Activated T-helper 2 cell treated with anti-CD3 and anti-CD28 coated beads, Interferon-gamma antibody, Interleukin-2, Interleukin-4, amounts not matched to agents 10 μg/mL and 5 μg/mL and 100 μg/mL, durations not matched to agents 14 hours and 24 hours and 36 hours (primary cell): ENCODE results near the gene COQ6. TPM values are rescaled to one million over a fixed set of nuclear protein-coding genes. Genes with fewer than 3 reads are reported as not detected.
"Not testable (repeated sequence)": the region's sequence is repeated elsewhere in the genome, so short reads cannot be mapped to it uniquely, and the experiment has no call there.

ENCODE experiments used
- DNase-seq: peaks from one replicate; pipeline ENCODE4 v3.0.0; 2021; ENCODE audit warnings: low spot score
- H3K27ac Mint-ChIP-seq: one replicate; pipeline ENCODE4 v1.8.0; 2021; ENCODE audit warnings: mixed read lengths
- H3K27me3 Mint-ChIP-seq: one replicate; pipeline ENCODE4 v1.8.0; 2021; ENCODE audit warnings: low read depth, mixed read lengths
- H3K36me3 Mint-ChIP-seq: one replicate; pipeline ENCODE4 v1.8.0; 2021; ENCODE audit warnings: low read depth, mixed read lengths
- H3K4me1 Mint-ChIP-seq: one replicate; pipeline ENCODE4 v1.8.0; 2021; ENCODE audit warnings: low read depth, mixed read lengths
- H3K4me3 Mint-ChIP-seq: one replicate; pipeline ENCODE4 v1.8.0; 2021; ENCODE audit warnings: low read depth, mild to moderate bottlenecking, moderate library complexity, mixed read lengths
- H3K9me3 Mint-ChIP-seq: one replicate; pipeline ENCODE4 v1.8.0; 2021; ENCODE audit warnings: mixed read lengths
- intact Hi-C: fragments of 100-400 bp; cut with micrococcal nuclease; formaldehyde crosslinking; loops from one replicate; pipeline ENCODE4 v1.15.1; 2023
- total RNA-seq: library from RNA; stranded (reverse); gene quantifications from 2 replicates; pipeline ENCODE4 v1.2.3, GENCODE V29; 2022

Gene COQ6
- total RNA-seq = 17.2 and 17.8 TPM in 2 replicates

DNA sequence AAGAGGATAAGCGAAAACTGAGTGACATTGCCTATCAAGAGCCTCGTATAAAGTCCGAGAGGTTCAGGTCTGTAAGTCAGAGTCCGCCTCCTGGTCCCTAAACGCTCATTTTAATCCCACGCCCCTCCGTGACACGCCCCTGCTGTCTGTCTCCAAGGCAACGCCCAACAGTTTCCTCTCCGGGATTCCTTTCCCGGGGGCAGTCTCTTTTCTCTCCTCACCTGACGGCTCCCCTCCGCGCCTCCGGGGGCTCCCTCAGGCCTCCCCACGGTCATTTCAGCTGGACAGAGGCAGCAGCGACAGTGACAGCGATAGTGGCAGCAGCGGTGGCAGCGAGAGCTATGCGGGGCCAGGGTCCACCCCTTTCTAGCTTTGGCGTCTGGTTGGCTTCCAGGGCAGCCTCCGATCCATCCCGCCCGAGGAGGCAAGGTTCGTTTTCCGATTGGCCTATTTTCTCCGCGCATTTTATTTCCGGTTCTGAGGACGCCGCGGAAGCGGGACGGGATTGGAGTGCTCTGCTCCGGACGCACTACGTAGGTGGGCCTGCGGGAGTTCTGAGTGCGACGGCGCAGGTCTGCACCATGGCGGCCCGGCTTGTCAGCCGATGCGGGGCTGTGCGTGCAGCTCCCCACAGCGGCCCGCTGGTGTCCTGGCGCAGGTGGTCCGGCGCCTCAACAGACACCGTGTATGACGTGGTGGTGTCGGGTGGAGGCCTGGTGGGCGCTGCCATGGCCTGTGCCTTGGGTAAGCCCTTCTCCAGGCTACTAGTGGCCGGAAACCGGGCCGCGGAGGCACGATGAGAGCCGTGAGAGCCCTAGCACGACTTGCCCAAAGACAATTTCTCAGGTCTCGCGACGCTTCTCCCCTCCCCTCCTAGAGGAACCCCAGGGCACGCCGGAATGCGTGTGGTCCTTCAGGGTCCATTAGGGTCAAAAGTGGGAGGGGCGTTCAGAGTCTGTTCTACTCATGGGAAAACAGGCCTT, at the start of gene COQ6, which contains the start of gene FAM161B:
Gene COQ6 (plus strand): TSS at position 551 of the 983 bp plus-strand sequence. CDS start 31 bp downstream, at position 582.
Gene FAM161B (minus strand): TSS at position 343 of the 983 bp plus-strand sequence. CDS start 68 bp downstream, at position 275.
- DNase-seq = peak; percentile 92
- Mint-ChIP-seq H3K4me1 (peaks cover 8% of the 10 kb centered on the region), H3K9me3 (no peaks in the 10 kb centered on the region), H3K27ac (peak within 1 kb of the TSS; percentile 79), H3K36me3 (peaks cover 4% of the 10 kb centered on the region), H3K4me3 (peak within 1 kb of the TSS; percentile 95), H3K27me3 (no peaks in the 10 kb centered on the region)
- intact Hi-C loops = loop anchor here (1.0 to 5.0 kb wide), 3 partner anchors 63 to 134 kb away; partner anchors contain the start of genes ALDH6A1, BBOF1, ENTPD5 and LIN52

DNA sequence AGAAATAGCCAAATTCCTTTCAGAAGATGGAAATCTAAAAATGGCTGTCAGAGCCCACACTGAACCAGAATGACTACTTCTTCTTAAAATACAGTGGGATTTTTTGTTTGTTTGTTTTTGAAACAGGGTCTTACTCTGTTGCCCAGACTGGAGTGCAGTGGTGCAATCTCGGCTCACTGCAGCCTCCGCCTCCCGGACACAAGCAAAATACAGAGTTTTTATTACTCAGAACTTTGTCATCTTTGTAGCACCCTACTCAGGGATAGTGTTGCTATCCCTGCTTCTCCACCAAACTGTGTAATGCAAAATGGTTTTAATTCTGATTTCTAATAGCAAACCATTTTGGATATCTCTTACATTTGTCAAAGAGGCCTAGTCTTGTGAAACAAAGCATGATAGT, 47.1 kb upstream of the COQ6 start:
- H3K4me1 Mint-ChIP-seq = no peaks in the 10 kb centered on the region
- H3K9me3 Mint-ChIP-seq = no peaks in the 10 kb centered on the region
- no peak overlapping the region for H3K4me3 Mint-ChIP-seq
- DNase-seq = no peak
- intact Hi-C loops = no loop called here
- no peak overlapping the region for H3K27ac Mint-ChIP-seq
- peaks cover 69% of the 10 kb centered on the region for H3K36me3 Mint-ChIP-seq
- no peaks in the 10 kb centered on the region for H3K27me3 Mint-ChIP-seq

DNA sequence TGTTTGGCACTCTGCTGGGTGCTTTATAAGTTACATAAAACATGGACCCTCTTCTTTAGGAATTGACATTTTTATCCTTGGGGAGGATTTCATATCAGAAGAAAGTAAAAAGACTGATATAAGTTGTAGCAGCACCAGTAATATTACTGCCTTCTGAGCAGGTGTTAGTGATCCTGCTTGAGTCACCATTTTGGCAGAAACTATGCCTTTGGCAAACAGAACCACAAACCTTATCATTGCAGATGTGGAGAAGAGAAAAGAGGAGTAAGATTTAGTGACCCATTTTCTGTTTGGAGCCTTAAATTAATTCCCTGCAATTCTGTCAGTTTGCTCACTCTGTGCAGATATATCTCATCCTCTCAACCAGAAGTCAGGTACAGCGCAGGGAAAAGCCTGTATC, 40.4 kb upstream of the COQ6 start:
- Mint-ChIP-seq H3K9me3 (no peaks in the 10 kb centered on the region), H3K27me3 (no peaks in the 10 kb centered on the region), H3K4me3 (no peak overlapping the region), H3K36me3 (peaks cover 85% of the 10 kb centered on the region), H3K27ac (no peak overlapping the region), H3K4me1 (peaks cover 3% of the 10 kb centered on the region)
- intact Hi-C loops = no loop called here
- DNase-seq = no peak

DNA sequence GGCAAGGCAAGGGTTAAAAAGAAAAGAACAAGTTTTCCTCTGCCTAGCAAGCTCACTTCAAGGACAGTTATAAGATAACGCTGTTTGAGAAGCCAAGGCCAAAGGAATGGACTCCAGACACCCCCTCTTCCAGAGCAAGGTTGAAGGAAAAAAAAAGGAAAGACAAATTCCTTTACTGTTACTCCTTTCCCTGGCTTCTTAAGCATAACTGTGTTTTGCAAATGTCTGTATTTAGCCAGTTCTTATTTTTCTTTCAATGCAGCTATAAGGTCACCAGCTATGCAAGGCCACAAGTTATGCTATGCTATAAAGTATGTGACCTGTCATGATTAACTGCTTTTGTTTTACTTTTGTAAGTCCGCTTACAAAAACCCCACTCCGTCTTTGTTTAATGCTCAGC, 36.8 kb upstream of the COQ6 start:
- Mint-ChIP-seq H3K4me1 (peaks cover 3% of the 10 kb centered on the region), H3K36me3 (peaks cover 72% of the 10 kb centered on the region), H3K9me3 (no peaks in the 10 kb centered on the region), H3K4me3 (no peak overlapping the region), H3K27me3 (no peaks in the 10 kb centered on the region), H3K27ac (no peak overlapping the region)
- intact Hi-C loops = no loop called here
- DNase-seq = no peak

DNA sequence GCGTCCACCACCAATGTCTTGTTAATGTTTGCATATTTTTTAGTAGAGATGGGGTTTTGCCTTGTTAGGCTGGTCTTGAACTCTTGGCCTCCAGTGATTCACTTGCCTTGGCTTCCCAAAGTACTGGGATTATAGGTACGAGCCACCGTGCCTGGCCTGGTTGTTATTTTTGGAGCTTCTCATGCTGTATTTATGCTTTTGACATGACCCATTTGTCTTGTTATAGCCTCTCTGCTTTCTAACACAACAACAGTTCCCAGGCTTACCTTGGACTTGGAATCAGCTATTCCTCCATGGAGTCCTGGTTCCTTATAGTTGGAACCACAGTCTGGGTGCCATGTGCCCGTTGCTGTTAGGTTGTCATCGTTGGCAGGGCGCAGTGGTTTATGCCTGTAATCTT, 33.8 kb upstream of the COQ6 start:
- H3K4me3 Mint-ChIP-seq = no peak overlapping the region
- peaks cover 69% of the 10 kb centered on the region for H3K36me3 Mint-ChIP-seq
- no peak overlapping the region for H3K27ac Mint-ChIP-seq
- H3K27me3 Mint-ChIP-seq = no peaks in the 10 kb centered on the region
- intact Hi-C loops = no loop called here
- no peak for DNase-seq
- no peaks in the 10 kb centered on the region for H3K9me3 Mint-ChIP-seq
- H3K4me1 Mint-ChIP-seq = no peaks in the 10 kb centered on the region

DNA sequence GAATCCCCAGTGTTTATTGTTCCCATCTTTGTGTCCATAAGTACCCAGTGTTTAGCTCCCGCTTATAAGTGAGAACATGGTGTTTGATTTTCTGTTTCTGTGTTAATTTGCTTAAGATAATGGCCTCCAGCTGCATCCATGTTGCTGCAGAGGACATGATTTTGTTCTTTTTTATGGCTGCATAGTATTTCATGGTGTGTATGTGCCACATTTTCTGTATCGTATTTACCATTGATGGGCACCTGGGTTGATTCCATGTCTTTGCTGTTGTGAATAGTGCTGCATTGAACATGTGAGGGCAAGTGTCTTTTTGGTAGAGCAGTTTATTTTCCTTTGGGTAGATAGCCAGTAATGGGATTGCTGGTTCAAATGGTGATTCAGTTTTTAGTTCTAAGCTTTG, 30.6 kb upstream of the COQ6 start:
- H3K27ac Mint-ChIP-seq, intact Hi-C loops, H3K9me3 Mint-ChIP-seq, H3K4me1 Mint-ChIP-seq, DNase-seq, H3K4me3 Mint-ChIP-seq, H3K27me3 Mint-ChIP-seq: not testable (repeated sequence)
- peaks cover 67% of the 10 kb centered on the region for H3K36me3 Mint-ChIP-seq

DNA sequence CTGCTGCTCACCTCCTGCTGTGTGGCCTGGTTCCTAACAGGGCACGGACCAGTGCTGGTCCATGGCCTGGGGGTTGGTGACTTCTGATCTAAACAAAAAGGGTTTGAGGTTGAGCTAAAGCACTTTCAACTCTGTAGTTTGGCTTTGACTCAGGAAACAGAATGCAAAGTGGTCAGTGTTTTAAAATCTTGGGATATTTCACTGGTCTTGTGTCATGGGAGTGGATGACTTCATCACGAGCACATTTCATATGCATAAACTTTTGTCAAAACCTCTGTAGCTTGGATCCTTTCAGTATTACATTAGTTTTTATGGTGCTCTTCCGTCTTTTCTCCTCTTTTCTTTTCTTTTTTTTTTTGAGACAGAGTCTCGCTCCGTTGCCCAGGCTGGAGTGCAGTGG, 25.8 kb upstream of the COQ6 start:
- Mint-ChIP-seq H3K9me3 (no peaks in the 10 kb centered on the region), H3K27ac (no peak overlapping the region), H3K36me3 (peaks cover 88% of the 10 kb centered on the region), H3K27me3 (no peaks in the 10 kb centered on the region), H3K4me3 (no peak overlapping the region), H3K4me1 (peaks cover 2% of the 10 kb centered on the region)
- intact Hi-C loops = no loop called here
- no peak for DNase-seq

DNA sequence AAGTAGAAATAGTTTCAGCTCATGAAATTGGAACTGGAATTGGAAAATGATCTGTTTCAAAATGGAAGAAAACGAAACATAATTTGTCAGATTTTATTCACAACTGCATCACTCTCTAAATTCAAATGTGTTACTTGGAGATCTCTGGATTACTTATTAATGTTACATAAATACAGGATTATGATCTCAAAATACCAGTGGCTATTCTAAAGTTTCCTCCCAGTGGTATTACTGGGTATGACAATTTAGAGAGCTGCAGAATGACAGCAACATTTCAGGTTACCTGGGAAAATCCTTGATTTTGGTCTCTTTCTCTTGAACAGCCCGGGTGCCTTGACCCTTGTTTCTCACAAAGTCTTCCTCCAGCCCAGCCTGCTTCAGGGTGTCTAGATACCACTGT, 14.4 kb upstream of the COQ6 start:
- intact Hi-C loops = no loop called here
- Mint-ChIP-seq H3K36me3 (peaks cover 37% of the 10 kb centered on the region), H3K4me1 (no peaks in the 10 kb centered on the region), H3K27me3 (no peaks in the 10 kb centered on the region), H3K9me3 (no peaks in the 10 kb centered on the region), H3K4me3 (no peak overlapping the region), H3K27ac (no peak overlapping the region)
- DNase-seq = no peak

DNA sequence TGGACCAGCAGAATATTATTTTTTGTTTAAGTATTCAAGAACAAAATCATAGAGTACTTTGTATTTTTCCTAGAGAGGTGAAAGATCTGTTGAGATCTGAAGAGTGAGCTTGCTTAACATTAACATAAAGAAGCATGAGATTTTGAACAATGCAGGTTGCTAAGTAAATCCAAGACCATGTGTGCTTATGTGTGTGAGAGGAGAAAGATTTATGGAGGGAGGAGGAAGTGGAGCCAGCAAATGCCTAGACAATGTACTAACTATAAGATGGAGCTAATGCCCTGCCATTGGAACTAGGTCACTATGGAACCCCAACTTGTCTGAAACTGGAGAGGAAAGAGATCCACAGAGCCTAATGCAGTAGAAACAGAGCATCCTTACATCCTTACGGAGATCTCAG, 13.6 kb upstream of the COQ6 start:
- H3K27ac Mint-ChIP-seq = no peak overlapping the region
- DNase-seq = no peak
- peaks cover 28% of the 10 kb centered on the region for H3K36me3 Mint-ChIP-seq
- intact Hi-C loops = no loop called here
- no peak overlapping the region for H3K4me3 Mint-ChIP-seq
- no peaks in the 10 kb centered on the region for H3K27me3 Mint-ChIP-seq
- no peaks in the 10 kb centered on the region for H3K9me3 Mint-ChIP-seq
- H3K4me1 Mint-ChIP-seq = no peaks in the 10 kb centered on the region

DNA sequence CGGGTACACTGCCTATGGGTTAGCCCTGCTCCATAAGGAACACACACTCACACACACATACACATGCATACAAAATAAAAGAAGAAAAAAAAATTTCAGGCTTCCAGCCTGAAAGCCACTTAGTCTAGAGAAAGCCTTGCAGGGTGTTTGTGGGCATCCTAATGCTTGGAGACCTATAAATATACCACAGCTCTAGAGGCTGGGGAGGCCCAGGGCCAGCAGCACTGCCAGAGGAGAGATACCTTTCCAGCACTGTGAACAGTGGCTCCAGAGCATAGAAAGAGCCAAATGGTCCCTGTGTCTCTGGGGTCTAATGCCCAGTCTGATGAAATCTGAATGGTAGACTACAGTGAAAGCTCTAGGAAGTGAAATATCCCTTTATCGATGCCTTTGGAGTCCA, 13.1 kb upstream of the COQ6 start:
- Mint-ChIP-seq H3K36me3 (peaks cover 24% of the 10 kb centered on the region), H3K27me3 (no peaks in the 10 kb centered on the region), H3K4me1 (no peaks in the 10 kb centered on the region), H3K27ac (no peak overlapping the region), H3K4me3 (no peak overlapping the region), H3K9me3 (no peaks in the 10 kb centered on the region)
- intact Hi-C loops = no loop called here
- DNase-seq = no peak

DNA sequence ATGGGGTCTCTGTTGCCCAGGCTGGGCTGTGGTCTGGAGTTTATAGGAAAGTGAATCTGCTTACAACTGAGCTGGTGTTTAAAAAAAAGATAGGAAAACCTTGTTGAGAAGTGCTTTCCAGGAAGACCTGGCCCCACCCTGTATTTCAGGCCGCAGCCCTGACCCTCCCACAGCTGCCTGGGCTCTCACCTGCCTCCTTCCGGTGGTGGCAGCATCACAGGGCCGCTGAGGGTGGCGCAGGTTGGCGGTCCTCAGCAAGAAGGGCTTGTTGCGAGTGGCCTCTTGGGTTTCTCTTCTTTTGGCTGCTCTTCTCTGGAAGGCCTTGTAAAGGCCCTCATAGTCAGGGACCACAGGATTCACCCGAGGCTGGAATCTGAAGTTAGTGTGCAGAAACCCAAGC, 7.9 kb upstream of the COQ6 start:
- Mint-ChIP-seq H3K27me3 (no peaks in the 10 kb centered on the region), H3K36me3 (no peaks in the 10 kb centered on the region), H3K4me1 (no peaks in the 10 kb centered on the region), H3K9me3 (no peaks in the 10 kb centered on the region), H3K4me3 (no peak overlapping the region), H3K27ac (no peak overlapping the region)
- intact Hi-C loops = no loop called here
- no peak for DNase-seq

DNA sequence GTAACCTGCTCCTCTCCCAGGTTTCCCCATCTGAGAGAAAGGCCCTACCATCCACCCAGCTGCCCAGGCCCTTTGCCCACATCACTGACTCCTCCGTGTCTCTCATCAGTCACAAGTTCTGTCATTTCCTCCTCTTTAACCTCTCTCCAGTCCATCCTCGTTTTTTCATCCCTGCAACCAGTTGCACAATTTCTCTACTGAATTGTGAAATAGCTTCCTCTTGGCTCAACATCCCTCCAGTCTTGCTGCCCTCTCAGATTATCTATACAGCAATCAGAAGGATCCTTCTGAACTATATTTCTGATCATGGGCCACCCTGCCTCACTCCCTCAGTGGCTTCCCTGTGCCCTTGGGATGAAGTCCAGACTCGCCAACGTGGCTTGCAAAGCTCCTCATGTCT, 7.0 kb upstream of the COQ6 start:
- no peaks in the 10 kb centered on the region for H3K36me3 Mint-ChIP-seq
- no peak overlapping the region for H3K27ac Mint-ChIP-seq
- no peak for DNase-seq
- intact Hi-C loops = no loop called here
- no peaks in the 10 kb centered on the region for H3K4me1 Mint-ChIP-seq
- no peaks in the 10 kb centered on the region for H3K9me3 Mint-ChIP-seq
- no peaks in the 10 kb centered on the region for H3K27me3 Mint-ChIP-seq
- no peak overlapping the region for H3K4me3 Mint-ChIP-seq

DNA sequence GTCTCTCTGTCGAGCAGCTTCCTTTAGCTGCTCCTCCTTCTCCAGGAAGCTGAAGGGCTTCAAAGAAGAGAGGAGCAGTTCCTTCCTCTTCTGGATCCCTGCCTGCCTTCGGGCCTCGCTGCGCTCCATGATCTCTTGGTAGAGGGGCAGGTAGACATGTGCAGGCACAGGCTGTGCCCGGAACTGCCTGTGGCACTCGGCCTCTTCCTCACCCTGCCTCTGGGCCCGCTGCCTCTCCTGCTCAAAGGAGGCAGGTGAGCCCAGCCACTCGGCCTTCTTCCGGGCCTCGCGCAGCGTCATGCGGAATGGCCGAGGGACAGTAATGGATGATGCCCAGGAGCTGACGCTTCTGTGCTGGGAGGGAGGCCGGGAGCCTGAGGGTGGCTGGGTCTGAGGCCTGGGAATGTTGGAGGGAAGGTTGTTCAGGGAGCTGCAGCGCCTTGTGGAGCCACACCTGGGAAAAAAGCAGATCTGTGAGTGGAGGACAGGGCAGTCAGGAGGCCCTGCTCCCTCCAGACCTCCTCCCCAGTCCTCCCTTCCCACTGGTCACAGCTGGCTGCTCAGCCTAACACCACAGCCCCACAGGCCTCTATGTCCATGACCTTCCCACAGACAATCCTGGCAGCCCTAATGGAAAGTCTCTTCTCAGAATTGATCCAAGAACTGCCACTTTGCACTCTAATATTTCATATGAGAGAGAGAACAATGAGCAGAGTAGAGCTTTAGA, 5.5 kb upstream of the COQ6 start:
- no peak for DNase-seq
- H3K27me3 Mint-ChIP-seq = no peaks in the 10 kb centered on the region
- H3K4me3 Mint-ChIP-seq = no peak overlapping the region
- no peaks in the 10 kb centered on the region for H3K36me3 Mint-ChIP-seq
- intact Hi-C loops = no loop called here
- no peak overlapping the region for H3K27ac Mint-ChIP-seq
- no peaks in the 10 kb centered on the region for H3K4me1 Mint-ChIP-seq
- no peaks in the 10 kb centered on the region for H3K9me3 Mint-ChIP-seq
